ENCODE data around the gene TRERF1. TPM values are rescaled to one million over a fixed set of nuclear protein-coding genes. Genes with fewer than 3 reads are reported as not detected.

Gene TRERF1
- total RNA-seq, 1 experiment from 2014 or later = 2.0 TPM

- no peak for DNase-seq (ENCODE audit: low read depth)
- in situ Hi-C loops (cut with HindIII; ENCODE audit: low pct_unique_long_range_greater_than_20kb, low sequenced_read_pairs) = no loop called here
Observed at GRCh38 chr6:42257614-42258013, 194.1 kb downstream of the TRERF1 start.

GRCh38 chr6:42257063-42257462 lies 194.7 kb downstream of the TRERF1 start:
- in situ Hi-C loops (cut with HindIII; ENCODE audit: low pct_unique_long_range_greater_than_20kb, low sequenced_read_pairs) = no loop called here
- DNase-seq (ENCODE audit: low read depth) = no peak

DNA sequence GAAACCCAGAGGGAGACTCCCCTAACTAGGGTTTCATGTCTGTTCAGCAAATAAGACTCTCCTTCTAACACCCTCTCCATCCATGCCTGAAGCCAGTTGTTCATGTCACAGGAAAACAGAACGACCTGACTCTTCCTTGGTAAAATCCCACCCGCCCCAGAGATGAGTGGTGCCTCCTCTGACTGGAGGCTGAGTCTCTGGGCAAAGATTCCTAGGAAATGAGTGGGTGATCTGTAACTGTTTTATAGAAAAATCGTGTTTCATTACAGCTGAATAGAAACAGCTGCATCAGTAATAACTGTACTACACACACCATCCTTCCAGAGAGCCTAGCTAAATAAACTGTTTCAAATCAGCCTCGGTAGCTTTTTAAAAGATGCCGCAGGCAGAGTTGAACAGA lies 196.7 kb downstream of the TRERF1 start:
- in situ Hi-C loops (cut with HindIII; ENCODE audit: low pct_unique_long_range_greater_than_20kb, low sequenced_read_pairs) = no loop called here

GRCh38 chr6:42254505-42254904 lies 197.2 kb downstream of the TRERF1 start:
- in situ Hi-C loops (cut with HindIII; ENCODE audit: low pct_unique_long_range_greater_than_20kb, low sequenced_read_pairs) = no loop called here
- DNase-seq (ENCODE audit: low read depth) = no peak

More for the DNA sequence above, 196.7 kb downstream of the TRERF1 start:
- DNase-seq (ENCODE audit: low read depth) = no peak

DNA sequence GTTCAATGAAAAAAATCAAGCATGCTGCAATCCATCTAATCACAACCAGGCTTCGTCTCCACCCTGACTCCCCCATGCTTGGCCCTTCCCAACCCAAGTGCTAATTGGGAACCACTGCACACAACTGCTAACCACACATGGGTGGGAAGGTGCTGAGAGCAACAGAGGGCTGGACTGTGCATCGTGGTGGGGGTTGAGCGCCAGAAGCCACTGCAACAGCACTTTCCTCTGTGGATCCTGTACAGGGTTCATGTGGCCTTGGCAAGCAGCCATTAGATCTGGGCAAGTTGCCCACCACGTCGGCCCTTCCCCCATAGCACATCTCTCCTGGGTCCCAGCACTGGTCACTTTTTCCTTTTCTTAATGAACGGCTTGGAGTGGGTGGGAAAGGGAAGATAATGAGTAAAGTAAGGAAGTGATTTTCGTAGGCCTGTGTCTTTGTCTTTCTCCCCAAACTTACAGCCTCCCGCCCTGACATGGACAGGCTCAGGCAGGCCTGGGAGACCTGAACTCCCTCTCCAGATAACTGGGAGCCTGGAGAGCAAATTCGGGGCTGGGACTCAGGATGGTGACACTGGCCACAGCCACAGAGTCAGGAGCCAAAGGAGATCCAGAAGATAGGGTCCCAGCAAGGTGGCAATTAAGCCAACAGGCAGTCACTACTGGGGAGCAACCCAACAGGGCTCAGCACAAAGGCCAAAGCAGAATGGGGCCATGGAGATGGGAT lies 199.7 kb downstream of the TRERF1 start:
- in situ Hi-C loops (cut with HindIII; ENCODE audit: low pct_unique_long_range_greater_than_20kb, low sequenced_read_pairs) = no loop called here
- DNase-seq (ENCODE audit: low read depth) = peak; percentile 62

GRCh38 chr6:42251500-42251899 lies 200.2 kb downstream of the TRERF1 start:
- in situ Hi-C loops (cut with HindIII; ENCODE audit: low pct_unique_long_range_greater_than_20kb, low sequenced_read_pairs) = no loop called here
- DNase-seq (ENCODE audit: low read depth) = no peak

DNA sequence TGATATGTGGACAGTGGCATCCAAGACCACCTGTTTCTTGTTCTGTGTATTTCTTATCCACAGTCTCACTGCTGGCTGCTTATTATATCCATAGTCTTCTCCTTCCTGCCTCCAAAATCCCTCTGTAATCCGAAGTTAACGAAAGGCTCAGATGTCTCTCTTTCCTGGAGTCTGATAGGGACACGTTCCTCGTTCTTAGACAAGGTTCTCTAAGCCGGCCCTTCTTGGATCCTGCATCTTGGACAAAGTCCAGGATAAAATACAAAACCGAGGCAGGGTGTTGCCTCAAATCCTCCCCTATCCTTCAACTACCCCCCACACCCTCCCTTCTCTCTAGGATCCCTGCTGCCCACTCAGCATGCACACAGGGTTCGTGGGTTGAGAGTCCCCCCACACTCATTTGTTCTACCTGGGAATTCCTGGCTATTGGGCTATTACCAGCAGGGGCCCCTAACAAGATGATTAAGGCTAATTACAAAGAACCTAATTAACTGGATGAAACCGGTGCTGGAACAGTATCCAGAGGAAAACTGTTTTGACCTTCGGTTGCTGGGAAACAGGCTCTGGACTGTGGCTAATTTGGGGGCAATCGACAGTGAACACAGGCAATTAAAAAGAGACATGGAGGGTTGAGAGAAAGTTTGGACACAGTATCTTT lies 201.3 kb downstream of the TRERF1 start:
- DNase-seq (ENCODE audit: low read depth) = no peak
- in situ Hi-C loops (cut with HindIII; ENCODE audit: low pct_unique_long_range_greater_than_20kb, low sequenced_read_pairs) = no loop called here

DNA sequence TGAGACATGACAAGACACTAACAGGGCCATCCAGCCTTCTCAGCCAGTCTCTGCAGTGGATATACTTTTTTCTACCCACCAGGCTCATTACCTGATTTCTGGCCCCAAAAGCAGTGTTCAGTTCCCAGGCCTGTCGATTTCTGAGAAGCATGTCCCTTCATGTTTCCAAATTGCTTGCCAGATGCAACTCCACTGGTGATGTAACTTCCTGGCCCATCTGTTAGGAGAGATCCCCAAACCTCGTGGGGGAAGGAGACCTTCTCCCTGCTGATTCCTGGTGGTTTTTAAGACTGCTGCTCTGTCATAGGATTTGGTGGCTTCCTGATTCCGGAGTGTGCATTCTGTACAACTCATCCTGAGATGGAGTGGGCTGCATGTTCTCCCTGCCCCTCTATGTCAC lies 202.4 kb downstream of the TRERF1 start:
- in situ Hi-C loops (cut with HindIII; ENCODE audit: low pct_unique_long_range_greater_than_20kb, low sequenced_read_pairs) = no loop called here
- no peak for DNase-seq (ENCODE audit: low read depth)

GRCh38 chr6:42243046-42243445 lies 208.7 kb downstream of the TRERF1 start:
- in situ Hi-C loops (cut with HindIII; ENCODE audit: low pct_unique_long_range_greater_than_20kb, low sequenced_read_pairs) = no loop called here
- no peak for DNase-seq (ENCODE audit: low read depth)

DNA sequence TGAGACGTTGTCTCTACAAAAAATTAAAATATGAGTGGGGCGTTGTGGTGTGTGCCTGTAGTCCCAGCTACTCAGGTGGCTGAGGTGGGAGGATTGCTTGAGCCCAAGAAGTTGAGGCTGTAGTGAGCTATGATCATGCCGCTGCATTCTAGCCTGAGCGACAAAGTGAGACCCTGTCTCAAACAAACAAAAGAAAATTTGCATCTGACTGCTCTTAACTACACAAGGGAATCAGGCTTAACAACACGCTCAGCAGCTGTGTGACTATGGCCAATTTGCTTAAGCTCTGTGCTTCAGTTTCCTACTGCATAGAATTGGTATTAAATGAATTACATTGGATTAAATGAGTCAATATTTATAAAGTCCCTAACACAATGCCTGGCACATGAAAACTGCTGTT lies 209.8 kb downstream of the TRERF1 start:
- no peak for DNase-seq (ENCODE audit: low read depth)
- in situ Hi-C loops (cut with HindIII; ENCODE audit: low pct_unique_long_range_greater_than_20kb, low sequenced_read_pairs) = no loop called here

DNA sequence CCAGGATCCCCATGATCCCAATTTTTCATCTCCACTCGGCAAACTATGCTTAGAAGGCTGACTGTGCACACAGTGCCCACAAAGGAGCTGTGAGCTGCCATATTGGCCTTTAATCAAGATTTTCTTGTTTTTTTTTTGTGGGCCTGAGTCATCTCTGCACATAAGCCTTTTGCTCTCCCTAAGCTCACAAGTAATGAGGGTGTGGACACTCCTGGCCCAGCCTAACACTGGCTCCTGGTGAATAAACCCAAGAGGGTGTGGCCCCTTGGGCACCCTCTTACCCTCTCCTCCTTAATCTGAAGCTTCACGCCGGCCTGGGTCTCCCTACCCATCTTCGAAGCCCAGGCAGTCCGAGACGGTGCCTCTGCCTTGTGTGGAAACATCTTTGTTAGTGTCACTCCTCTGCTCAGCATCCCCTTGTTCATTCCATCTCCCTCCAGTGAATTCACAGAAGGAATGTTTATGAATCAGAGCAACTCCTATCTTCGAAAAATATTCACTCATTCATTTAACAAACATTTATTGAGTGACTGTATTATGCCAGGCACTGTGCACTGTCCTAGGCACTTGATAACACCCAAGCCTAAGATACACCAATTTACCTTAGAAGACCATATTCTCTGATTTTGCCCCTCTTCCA lies 211.9 kb downstream of the TRERF1 start:
- in situ Hi-C loops (cut with HindIII; ENCODE audit: low pct_unique_long_range_greater_than_20kb, low sequenced_read_pairs) = no loop called here
- no peak for DNase-seq (ENCODE audit: low read depth)

DNA sequence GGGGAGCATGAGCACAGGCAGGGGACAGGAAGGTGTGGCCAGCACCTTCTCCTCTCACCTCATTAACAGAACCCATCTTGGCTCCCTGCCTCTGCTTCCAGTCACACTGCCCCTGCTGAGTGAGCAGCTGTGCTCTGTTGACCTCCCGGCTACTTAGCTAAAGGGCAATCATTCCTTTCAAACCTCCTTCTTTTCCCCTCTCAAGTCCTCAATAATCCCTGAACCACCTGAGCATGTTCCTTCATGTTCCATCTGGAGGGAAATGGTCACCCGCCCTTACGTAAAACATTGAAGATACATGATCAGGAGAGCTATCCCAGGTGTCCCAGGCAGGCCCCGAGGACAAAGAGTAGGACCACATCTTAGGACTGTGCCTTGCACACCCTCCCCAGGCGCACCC lies 212.4 kb downstream of the TRERF1 start:
- no peak for DNase-seq (ENCODE audit: low read depth)
- in situ Hi-C loops (cut with HindIII; ENCODE audit: low pct_unique_long_range_greater_than_20kb, low sequenced_read_pairs) = no loop called here

DNA sequence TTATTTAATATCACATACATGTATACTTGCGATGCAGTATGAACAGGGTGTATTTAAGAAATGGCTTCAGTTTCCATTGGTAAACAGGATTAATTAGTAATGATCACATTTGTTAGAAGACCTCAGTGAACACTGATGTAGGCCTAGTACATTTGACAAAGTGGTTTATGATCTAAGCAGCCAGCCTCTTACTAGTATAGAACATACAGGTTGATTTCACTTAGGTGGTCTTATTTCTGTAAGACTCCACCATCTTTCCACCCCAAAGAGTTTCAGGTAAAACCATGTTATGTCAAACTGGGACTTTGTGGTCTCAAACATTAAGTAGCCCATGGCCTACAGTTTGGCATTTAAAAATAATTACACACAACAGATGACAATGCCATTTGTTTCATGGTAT lies 213.9 kb downstream of the TRERF1 start:
- DNase-seq (ENCODE audit: low read depth) = no peak
- in situ Hi-C loops (cut with HindIII; ENCODE audit: low pct_unique_long_range_greater_than_20kb, low sequenced_read_pairs) = no loop called here

DNA sequence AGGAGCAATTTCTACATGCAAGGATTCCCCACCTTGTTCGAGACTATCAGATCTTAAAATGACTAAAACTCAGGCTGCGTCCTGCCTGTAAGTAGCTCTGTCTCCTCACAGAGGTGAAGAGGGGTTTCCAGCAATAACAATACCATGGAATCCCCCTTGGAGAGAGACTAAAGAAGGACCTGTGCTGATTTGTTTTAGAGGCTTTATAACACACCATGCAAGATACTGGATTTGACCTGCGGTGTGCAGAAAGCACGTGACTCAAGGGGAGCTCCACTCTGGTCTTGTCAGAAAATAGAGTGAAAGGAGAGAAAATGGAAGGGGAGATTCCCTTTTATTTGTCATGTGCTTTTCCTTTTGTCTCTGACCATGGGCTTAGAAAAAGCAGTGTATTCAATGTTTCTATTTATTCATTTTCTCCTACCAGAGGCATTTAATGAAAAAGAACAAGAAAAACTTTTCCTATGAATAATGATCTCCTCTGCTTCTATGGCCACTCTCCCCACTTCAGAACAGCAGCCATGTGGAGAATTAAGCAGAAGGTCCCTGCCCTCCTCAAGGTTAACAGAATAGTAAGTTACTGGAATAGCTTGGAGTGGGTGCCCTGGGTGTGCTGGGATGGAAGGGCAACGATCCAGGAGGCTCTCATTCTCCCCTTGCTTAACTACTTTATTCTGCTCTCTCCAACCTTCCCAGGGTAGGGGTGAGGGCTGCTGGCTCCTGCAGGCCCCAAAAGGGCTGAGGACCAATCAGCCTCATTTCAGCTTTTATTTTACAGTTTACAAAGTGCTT lies 214.8 kb downstream of the TRERF1 start:
- DNase-seq (ENCODE audit: low read depth) = no peak
- in situ Hi-C loops (cut with HindIII; ENCODE audit: low pct_unique_long_range_greater_than_20kb, low sequenced_read_pairs) = no loop called here

DNA sequence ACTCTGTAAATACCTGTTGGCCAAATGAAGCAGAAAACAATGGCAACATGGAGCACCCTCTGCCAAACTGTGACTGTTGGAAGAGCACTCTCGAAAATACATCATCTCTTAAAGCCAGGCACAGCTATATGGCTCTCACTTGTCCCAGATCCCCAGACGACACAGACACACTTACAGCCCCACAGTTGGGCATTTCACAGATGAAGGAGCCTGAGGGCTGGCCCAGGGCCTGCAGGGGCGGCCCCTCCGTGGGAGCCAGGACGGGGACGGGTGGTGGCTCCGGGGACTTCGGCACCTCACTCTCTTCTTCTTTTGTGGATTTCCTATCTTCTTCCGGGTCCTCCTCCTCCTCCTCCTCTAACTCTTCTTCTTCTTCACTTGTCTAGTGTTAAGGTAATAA lies 215.7 kb downstream of the TRERF1 start:
- no peak for DNase-seq (ENCODE audit: low read depth)
- in situ Hi-C loops (cut with HindIII; ENCODE audit: low pct_unique_long_range_greater_than_20kb, low sequenced_read_pairs) = no loop called here

- no peak for DNase-seq (ENCODE audit: low read depth)
- in situ Hi-C loops (cut with HindIII; ENCODE audit: low pct_unique_long_range_greater_than_20kb, low sequenced_read_pairs) = no loop called here
Observed at GRCh38 chr6:42232035-42232434, 219.7 kb downstream of the TRERF1 start.

- peak; percentile 56 for DNase-seq (ENCODE audit: low read depth)
- in situ Hi-C loops (cut with HindIII; ENCODE audit: low pct_unique_long_range_greater_than_20kb, low sequenced_read_pairs) = no loop called here
Observed at GRCh38 chr6:42230345-42231321, 221.1 kb downstream of the TRERF1 start.

Data from Caki2 (cell line).